Left ventricle myocardium inferior (tissue), 1 donor: ENCODE measurements around the gene CCND3. TPM values are rescaled to one million over a fixed set of nuclear protein-coding genes. Genes with fewer than 3 reads are reported as not detected.

Experiments
- DNase-seq: peaks from one replicate; pipeline ENCODE4 v3.0.0-alpha.2; 2020
- H3K27ac ChIP-seq: fragments of 200-600 bp; replicated peaks from 2 replicates; pipeline ENCODE4 v1.8.0; 2021
- H3K27me3 ChIP-seq: fragments of 200-600 bp; 2 replicates; pipeline ENCODE4 v1.8.0; 2021; ENCODE audit warnings: low read depth
- H3K36me3 ChIP-seq: fragments of 200-600 bp; 2 replicates; pipeline ENCODE4 v1.8.0; 2021
- H3K4me1 ChIP-seq: fragments of 200-600 bp; 2 replicates; pipeline ENCODE4 v1.8.0; 2021
- H3K4me3 ChIP-seq: fragments of 200-600 bp; 2 replicates; pipeline ENCODE4 v1.8.0; 2021; ENCODE audit warnings: mild to moderate bottlenecking, moderate library complexity
- H3K9me3 ChIP-seq: fragments of 200-600 bp; replicated peaks from 2 replicates; pipeline ENCODE4 v1.8.0; 2021
- CTCF ChIP-seq: fragments of 200-600 bp; IDR thresholded peaks from 2 replicates; pipeline ENCODE4 v1.8.0; 2021; ENCODE audit warnings: antibody characterized with exemption, mild to moderate bottlenecking, borderline replicate concordance
- intact Hi-C: fragments of 100-400 bp; cut with micrococcal nuclease; formaldehyde crosslinking; loops from one replicate; pipeline ENCODE4 v1.11.0; 2022
- total RNA-seq: library from RNA; stranded (reverse); fragmentation: NEBNext Ultra II Directional; extraction: Animal tissue kit (Norgen Biotek cat#: 25700); gene quantifications from one replicate; pipeline ENCODE4 v1.2.1, GENCODE V29; 2021
- donor health status: DM: no; HTN: yes; CAD: no; lungs with severe emphysema.

CCND3 gene
- total RNA-seq, 1 donor from 2014 or later, result 44.5 TPM

- peaks cover 80% of the 10 kb centered on the region for H3K4me1 ChIP-seq
- intact Hi-C loops, result loop anchor here (5.0 kb wide), 1 partner anchor 103 kb away; no protein-coding TSS in a partner anchor
Measured at GRCh38 chr6:41939176-41939847, 2.3 kb downstream of the CCND3 start.

GRCh38 chr6:41938590-41939175 is 2.9 kb downstream of the CCND3 start:
- Histone ChIP-seq H3K9me3 (no peaks in the 10 kb centered on the region), H3K27me3 (no peaks in the 10 kb centered on the region), H3K36me3 (peaks cover 33% of the 10 kb centered on the region), H3K27ac (peak overlapping the region; percentile 97), H3K4me3 (peak overlapping the region; percentile 98), H3K4me1 (peaks cover 80% of the 10 kb centered on the region)
- intact Hi-C loops, result loop anchor here (5.0 kb wide), 1 partner anchor 104 kb away; no protein-coding TSS in a partner anchor
- DNase-seq, result no peak
- TF ChIP-seq CTCF, result no peak

More at GRCh38 chr6:41939176-41939847, 2.3 kb downstream of the CCND3 start:
- peak overlapping the region; percentile 97 for H3K27ac ChIP-seq
- H3K4me3 ChIP-seq, result peak overlapping the region; percentile 98
- peaks cover 28% of the 10 kb centered on the region for H3K36me3 ChIP-seq
- no peaks in the 10 kb centered on the region for H3K27me3 ChIP-seq
- DNase-seq, result peak; percentile 49
- H3K9me3 ChIP-seq, result no peaks in the 10 kb centered on the region
- no peak for TF ChIP-seq CTCF

GRCh38 chr6:41937861-41938574 is 3.6 kb downstream of the CCND3 start:
- H3K9me3 ChIP-seq, result no peaks in the 10 kb centered on the region
- intact Hi-C loops, result loop anchor here (5.0 kb wide), 1 partner anchor 104 kb away; no protein-coding TSS in a partner anchor
- peak overlapping the region; percentile 98 for H3K4me3 ChIP-seq
- no peak for DNase-seq
- peaks cover 40% of the 10 kb centered on the region for H3K36me3 ChIP-seq
- H3K27me3 ChIP-seq, result no peaks in the 10 kb centered on the region
- TF ChIP-seq CTCF, result no peak
- H3K27ac ChIP-seq, result peak overlapping the region; percentile 97
- peaks cover 80% of the 10 kb centered on the region for H3K4me1 ChIP-seq

- TF ChIP-seq CTCF, result no peak
- no peaks in the 10 kb centered on the region for H3K27me3 ChIP-seq
- peaks cover 45% of the 10 kb centered on the region for H3K36me3 ChIP-seq
- no peaks in the 10 kb centered on the region for H3K9me3 ChIP-seq
- H3K4me1 ChIP-seq, result peaks cover 75% of the 10 kb centered on the region
- intact Hi-C loops, result loop anchor here (5.0 kb wide), 1 partner anchor 105 kb away; no protein-coding TSS in a partner anchor
- H3K4me3 ChIP-seq, result peak overlapping the region; percentile 4
- no peak for DNase-seq
- H3K27ac ChIP-seq, result peak overlapping the region; percentile 97
Measured at GRCh38 chr6:41937472-41937860, 4.1 kb downstream of the CCND3 start.

GRCh38 chr6:41936073-41936837 is 5.4 kb downstream of the CCND3 start:
- peak; percentile 88 for TF ChIP-seq CTCF
- Histone ChIP-seq H3K9me3 (no peaks in the 10 kb centered on the region), H3K27ac (peak overlapping the region; percentile 97), H3K27me3 (no peaks in the 10 kb centered on the region), H3K4me3 (no peak overlapping the region), H3K4me1 (peaks cover 65% of the 10 kb centered on the region), H3K36me3 (peaks cover 57% of the 10 kb centered on the region)
- intact Hi-C loops, result loop anchor here (5.0 kb wide), 1 partner anchor 106 kb away; no protein-coding TSS in a partner anchor
- DNase-seq, result peak; percentile 69
